22Rv1 (cell line): ENCODE data around the gene FRMD4B.

Experiments used
- ZFX ChIP-seq: fragments of 450-650 bp; IDR thresholded peaks from 2 replicates; pipeline ENCODE4 v1.6.1; 2017; ENCODE audit warnings: antibody characterized with exemption, borderline replicate concordance
- TF ChIP-seq, protein P1 (sequence below): fragments of 450-650 bp; IDR thresholded peaks from 2 replicates; pipeline ENCODE4 v1.5.1; 2017; ENCODE audit warnings: mild to moderate bottlenecking

DNA sequence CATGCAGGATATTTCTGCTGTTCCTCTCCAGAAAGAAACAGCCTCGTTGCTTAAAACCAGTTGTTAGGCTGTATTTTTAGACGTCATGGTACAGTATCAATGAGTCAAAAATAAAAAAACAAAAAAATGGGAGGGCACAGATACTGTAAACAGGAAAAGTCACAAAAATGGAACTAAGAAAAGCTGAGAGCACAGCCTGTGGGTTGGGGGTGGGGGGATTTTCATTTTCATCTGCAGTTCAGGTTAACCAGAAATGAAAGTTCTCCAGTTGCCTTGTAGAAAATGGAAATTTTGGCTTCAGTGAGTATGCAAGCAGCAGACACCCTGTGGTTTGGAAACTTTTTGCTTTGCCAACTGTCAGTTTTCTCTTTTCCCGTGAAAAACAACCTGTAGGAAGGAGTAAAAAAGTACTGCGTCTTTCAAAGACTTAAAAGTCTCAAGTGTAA, 59.0 kb downstream of the FRMD4B start:
- no peak for TF ChIP-seq ZFX
- TF ChIP-seq, protein P1, sequence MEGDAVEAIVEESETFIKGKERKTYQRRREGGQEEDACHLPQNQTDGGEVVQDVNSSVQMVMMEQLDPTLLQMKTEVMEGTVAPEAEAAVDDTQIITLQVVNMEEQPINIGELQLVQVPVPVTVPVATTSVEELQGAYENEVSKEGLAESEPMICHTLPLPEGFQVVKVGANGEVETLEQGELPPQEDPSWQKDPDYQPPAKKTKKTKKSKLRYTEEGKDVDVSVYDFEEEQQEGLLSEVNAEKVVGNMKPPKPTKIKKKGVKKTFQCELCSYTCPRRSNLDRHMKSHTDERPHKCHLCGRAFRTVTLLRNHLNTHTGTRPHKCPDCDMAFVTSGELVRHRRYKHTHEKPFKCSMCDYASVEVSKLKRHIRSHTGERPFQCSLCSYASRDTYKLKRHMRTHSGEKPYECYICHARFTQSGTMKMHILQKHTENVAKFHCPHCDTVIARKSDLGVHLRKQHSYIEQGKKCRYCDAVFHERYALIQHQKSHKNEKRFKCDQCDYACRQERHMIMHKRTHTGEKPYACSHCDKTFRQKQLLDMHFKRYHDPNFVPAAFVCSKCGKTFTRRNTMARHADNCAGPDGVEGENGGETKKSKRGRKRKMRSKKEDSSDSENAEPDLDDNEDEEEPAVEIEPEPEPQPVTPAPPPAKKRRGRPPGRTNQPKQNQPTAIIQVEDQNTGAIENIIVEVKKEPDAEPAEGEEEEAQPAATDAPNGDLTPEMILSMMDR = no peak
